Measurements from ENCODE around the gene ARIH2. TPM values are rescaled to one million over a fixed set of nuclear protein-coding genes. Genes with fewer than 3 reads are reported as not detected.

The ARIH2 gene
- total and polyA plus RNA-seq, 2 of the 4 experiments (the other 2 are of a cell fraction) = 62.3 to 93.7 TPM

DNA sequence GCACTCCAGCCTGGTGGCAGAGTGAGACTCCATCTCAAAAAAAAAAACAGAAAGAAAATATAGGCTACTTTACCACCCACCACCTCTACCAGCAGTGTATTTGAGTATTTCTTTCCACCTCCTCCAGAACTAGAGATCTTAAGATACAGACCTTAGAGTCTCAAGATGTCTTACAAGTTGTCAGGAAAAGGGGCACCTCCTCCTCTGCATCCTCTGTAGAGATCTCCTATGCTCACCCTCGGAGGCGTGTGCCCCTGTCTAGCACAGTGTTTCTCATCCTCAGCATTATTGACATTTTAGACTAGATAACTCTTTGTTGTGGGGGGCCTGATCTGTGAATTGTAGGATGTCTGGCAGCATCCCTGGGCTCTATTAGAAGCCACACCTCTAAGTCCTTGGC lies 43.7 kb downstream of the ARIH2 start:
- Histone ChIP-seq H2BK20ac (ENCODE audit: low read depth, low read length) (no peak overlapping the region), H3K27me3 (ENCODE audit: control insufficient read depth, insufficient read depth, low read length) (no peaks in the 10 kb centered on the region), H3K4ac (ENCODE audit: low read depth, low read length) (no peak overlapping the region), H3K9ac (ENCODE audit: low read depth, low read length) (no peak overlapping the region), H2AK5ac (ENCODE audit: low read depth, low read length) (no peak overlapping the region), H3K23ac (ENCODE audit: low read depth, low read length) (no peak overlapping the region), H4K91ac (ENCODE audit: insufficient read depth, low read depth, low read length) (no peak overlapping the region), H2AK9ac (replicated peaks; ENCODE audit: low read depth, low read length, poor library complexity) (no peak overlapping the region), H4K5ac (ENCODE audit: low read depth, low read length) (no peak overlapping the region), H3K9me3 (ENCODE audit: control insufficient read depth, insufficient read depth, low read length) (no peaks in the 10 kb centered on the region), H3K4me1 (ENCODE audit: control insufficient read depth, insufficient read depth, low read length) (peaks cover 5% of the 10 kb centered on the region), H2BK5ac (ENCODE audit: low read depth, low read length, poor library complexity, severe bottlenecking) (no peak overlapping the region), H3K4me3 (ENCODE audit: insufficient read depth, low read depth, low read length) (no peak overlapping the region), H3K14ac (replicated peaks; ENCODE audit: low read depth, low read length) (no peak overlapping the region), H2AFZ (replicated peaks; ENCODE audit: low read length, poor library complexity) (no peak overlapping the region), H3K9me1 (ENCODE audit: insufficient read depth, low read length) (peaks cover 4% of the 10 kb centered on the region), H2BK15ac (ENCODE audit: low read depth, low read length) (no peak overlapping the region), H4K20me1 (ENCODE audit: insufficient read depth, low read length) (peaks cover 3% of the 10 kb centered on the region), H3K27ac (ENCODE audit: insufficient read depth, low read length) (no peak overlapping the region), H3K18ac (ENCODE audit: low read depth, low read length) (no peak overlapping the region), H2BK120ac (ENCODE audit: low read depth, low read length) (no peak overlapping the region), H3K56ac (ENCODE audit: extremely low read depth, insufficient read depth, low read length) (no peak overlapping the region), H3K4me2 (ENCODE audit: low read depth, low read length) (no peak overlapping the region), H3K36me3 (ENCODE audit: control insufficient read depth, insufficient read depth, low read length) (peaks cover 27% of the 10 kb centered on the region), H4K8ac (ENCODE audit: low read depth in 2 of 2, low read length in 2 of 2) (no peak overlapping the region), H3K79me1 (ENCODE audit: low read depth in 1 of 2, low read length in 2 of 2) (peaks cover 15 to 47% of the 10 kb centered on the region in 2 experiments)
- ATAC-seq (ENCODE audit: low read depth) = no peak
- TF ChIP-seq, protein P1, sequence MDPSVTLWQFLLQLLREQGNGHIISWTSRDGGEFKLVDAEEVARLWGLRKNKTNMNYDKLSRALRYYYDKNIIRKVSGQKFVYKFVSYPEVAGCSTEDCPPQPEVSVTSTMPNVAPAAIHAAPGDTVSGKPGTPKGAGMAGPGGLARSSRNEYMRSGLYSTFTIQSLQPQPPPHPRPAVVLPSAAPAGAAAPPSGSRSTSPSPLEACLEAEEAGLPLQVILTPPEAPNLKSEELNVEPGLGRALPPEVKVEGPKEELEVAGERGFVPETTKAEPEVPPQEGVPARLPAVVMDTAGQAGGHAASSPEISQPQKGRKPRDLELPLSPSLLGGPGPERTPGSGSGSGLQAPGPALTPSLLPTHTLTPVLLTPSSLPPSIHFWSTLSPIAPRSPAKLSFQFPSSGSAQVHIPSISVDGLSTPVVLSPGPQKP (IDR thresholded peaks at IDR 0.05; ENCODE audit: borderline replicate concordance, low read depth, low read length) = no peak
- TF ChIP-seq MAZ (IDR thresholded peaks at IDR 0.05; ENCODE audit: borderline replicate concordance, low read depth, low read length) (no peak), MAFK (IDR thresholded peaks at IDR 0.05; ENCODE audit: low read depth, low read length) (no peak), MXI1 (IDR thresholded peaks at IDR 0.05; ENCODE audit: borderline replicate concordance, low read depth, low read length) (no peak), POLR2A (IDR thresholded peaks at IDR 0.05; ENCODE audit: low read depth, low read length) (no peak), RCOR1 (IDR thresholded peaks at IDR 0.05; ENCODE audit: insufficient replicate concordance, low read length) (no peak), BHLHE40 (IDR thresholded peaks at IDR 0.05; ENCODE audit: low read depth, low read length) (no peak), SMC3 (IDR thresholded peaks at IDR 0.05; ENCODE audit: low read depth, low read length) (no peak), RAD21 (IDR thresholded peaks at IDR 0.05; ENCODE audit: low read length) (no peak), NFE2L2 (IDR thresholded peaks at IDR 0.05; ENCODE audit: low read depth, low read length) (no peak), RFX5 (IDR thresholded peaks at IDR 0.05; ENCODE audit: low read depth, low read length) (no peak), FOS (IDR thresholded peaks at IDR 0.05; ENCODE audit: low read depth, low read length) (no peak), CEBPB (IDR thresholded peaks at IDR 0.05; ENCODE audit: low read depth, low read length) (no peak), CHD1 (IDR thresholded peaks at IDR 0.05; ENCODE audit: low read depth, low read length) (no peak)
- TF ChIP-seq, protein P2, sequence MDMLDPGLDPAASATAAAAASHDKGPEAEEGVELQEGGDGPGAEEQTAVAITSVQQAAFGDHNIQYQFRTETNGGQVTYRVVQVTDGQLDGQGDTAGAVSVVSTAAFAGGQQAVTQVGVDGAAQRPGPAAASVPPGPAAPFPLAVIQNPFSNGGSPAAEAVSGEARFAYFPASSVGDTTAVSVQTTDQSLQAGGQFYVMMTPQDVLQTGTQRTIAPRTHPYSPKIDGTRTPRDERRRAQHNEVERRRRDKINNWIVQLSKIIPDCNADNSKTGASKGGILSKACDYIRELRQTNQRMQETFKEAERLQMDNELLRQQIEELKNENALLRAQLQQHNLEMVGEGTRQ (IDR thresholded peaks at IDR 0.05; ENCODE audit: low read depth, low read length) = no peak
- TF ChIP-seq, protein P3, sequence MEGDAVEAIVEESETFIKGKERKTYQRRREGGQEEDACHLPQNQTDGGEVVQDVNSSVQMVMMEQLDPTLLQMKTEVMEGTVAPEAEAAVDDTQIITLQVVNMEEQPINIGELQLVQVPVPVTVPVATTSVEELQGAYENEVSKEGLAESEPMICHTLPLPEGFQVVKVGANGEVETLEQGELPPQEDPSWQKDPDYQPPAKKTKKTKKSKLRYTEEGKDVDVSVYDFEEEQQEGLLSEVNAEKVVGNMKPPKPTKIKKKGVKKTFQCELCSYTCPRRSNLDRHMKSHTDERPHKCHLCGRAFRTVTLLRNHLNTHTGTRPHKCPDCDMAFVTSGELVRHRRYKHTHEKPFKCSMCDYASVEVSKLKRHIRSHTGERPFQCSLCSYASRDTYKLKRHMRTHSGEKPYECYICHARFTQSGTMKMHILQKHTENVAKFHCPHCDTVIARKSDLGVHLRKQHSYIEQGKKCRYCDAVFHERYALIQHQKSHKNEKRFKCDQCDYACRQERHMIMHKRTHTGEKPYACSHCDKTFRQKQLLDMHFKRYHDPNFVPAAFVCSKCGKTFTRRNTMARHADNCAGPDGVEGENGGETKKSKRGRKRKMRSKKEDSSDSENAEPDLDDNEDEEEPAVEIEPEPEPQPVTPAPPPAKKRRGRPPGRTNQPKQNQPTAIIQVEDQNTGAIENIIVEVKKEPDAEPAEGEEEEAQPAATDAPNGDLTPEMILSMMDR (conservative IDR thresholded peaks at IDR 0.05; ENCODE audit: low read depth, low read length) = no peak
- POLR2A ChIA-PET (ENCODE audit: unreplicated experiment) = no interaction called here
- no peak for DNase-seq
- dilution Hi-C loops (cut with HindIII; ENCODE audit: low sequenced_read_pairs, unreplicated experiment) (no loop called here), in situ Hi-C loops (cut with MboI; ENCODE audit: low sequenced_read_pairs) (no loop called here), intact Hi-C loops (cut with micrococcal nuclease) (no loop called here)
- BruUV-seq (replicated peaks) = no TSS peak
- CTCF ChIA-PET = no interaction called here
- no CpG with 5 or more reads among the region's 2 CpGs for WGBS, 2 experiments (ENCODE audit: extremely low coverage in 2 of 2, insufficient read length in 1 of 2)

Data from IMR-90 (cell line).